Medulla oblongata (tissue), 1 donor: ENCODE results near the gene SUSD3.

Experiments used
- DNase-seq: peaks from one replicate; pipeline ENCODE4 v3.0.0-alpha.2; 2015; ENCODE audit errors: extremely low spot score

SUSD3 gene

GRCh38 chr9:93123561-93124283 lies 65.2 kb downstream of the SUSD3 start:
- DNase-seq: no peak

GRCh38 chr9:93124793-93125192 lies 66.3 kb downstream of the SUSD3 start:
- no peak for DNase-seq

DNA sequence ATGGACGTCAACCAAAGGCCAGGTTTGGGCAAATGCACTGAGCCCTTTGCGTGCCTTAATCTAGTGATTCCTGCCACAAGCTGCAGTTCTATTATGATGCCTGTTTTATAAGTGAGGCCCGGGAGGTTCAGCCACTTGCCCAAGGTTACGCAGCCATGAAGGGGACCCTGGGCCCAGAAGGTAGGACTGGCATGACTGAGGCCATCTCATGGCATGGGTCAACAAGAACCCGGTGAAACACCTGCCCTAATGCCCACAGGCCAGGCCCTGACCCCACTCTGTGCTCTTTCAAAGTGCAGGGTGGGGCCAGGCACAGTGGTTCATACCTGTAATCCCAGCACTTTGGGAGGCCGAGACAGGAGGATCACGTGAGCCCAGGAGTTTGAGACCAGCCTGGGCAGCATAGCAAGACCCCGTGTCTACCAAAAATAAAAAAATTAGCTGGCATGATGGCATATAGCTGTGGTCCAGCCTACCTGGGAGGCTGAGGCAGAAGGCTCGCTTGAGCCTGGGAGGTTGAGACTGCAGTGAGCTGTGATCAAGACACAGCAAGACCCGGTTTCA lies 66.9 kb downstream of the SUSD3 start:
- DNase-seq: no peak

DNA sequence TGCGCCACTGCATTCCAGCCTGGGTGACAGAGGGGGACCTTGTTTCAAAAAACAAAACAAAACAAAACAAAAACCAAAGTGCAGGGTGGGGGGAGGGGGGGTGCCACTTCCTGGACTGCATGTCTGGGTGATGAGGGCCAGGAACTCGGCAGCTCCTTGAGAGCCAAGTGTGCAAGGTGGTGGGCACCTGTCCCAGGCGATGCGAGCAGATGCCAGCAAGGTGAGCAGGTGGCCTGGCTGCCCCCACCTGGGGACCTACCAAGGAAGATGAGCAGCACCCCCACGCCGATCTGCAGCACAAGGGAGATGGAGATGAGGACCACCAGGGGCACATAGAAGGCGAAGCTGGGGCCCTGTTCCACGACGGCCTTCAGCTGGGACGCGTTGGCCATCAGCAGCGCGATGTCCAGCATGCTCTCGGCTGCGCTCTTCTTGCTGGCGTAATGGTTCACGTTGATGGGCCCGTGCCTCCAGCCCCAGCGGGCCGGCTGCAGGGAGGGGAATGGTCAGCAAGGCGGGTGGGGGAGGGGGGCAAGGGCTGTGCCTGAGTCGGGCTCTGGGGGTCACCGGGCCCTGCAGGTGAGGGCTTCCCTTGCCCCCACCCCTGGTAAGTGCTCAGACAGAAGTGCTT lies 67.8 kb downstream of the SUSD3 start:
- no peak for DNase-seq

DNA sequence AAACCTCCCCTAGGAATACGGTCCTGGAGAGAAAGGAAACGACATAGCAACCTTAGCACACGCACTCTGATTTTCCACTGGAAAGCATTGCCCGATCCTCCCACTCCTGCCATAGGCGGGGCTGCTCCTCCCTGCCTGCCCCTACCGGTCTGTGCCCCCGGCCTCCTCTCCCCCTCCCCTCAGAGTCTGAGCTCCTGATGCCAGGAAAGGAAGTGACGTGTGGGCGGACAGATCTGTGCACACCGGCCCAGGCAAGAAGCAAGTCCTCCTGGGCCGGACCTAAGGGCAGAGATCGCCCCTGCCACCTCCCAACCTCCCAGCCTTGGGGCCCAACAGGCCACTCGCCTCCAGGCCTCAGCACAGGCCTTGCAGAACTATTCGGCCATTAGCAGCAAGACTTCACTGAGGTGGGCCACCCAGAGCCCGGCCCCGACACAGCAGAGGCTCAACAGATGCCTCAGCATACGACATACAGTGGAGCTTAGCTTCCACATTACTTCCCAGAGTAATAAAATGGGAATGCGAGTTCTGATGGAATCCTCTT lies 68.4 kb downstream of the SUSD3 start:
- DNase-seq: no peak

- peak; percentile 80 for DNase-seq
Measured at GRCh38 chr9:93127395-93127911, 69.0 kb downstream of the SUSD3 start.

DNA sequence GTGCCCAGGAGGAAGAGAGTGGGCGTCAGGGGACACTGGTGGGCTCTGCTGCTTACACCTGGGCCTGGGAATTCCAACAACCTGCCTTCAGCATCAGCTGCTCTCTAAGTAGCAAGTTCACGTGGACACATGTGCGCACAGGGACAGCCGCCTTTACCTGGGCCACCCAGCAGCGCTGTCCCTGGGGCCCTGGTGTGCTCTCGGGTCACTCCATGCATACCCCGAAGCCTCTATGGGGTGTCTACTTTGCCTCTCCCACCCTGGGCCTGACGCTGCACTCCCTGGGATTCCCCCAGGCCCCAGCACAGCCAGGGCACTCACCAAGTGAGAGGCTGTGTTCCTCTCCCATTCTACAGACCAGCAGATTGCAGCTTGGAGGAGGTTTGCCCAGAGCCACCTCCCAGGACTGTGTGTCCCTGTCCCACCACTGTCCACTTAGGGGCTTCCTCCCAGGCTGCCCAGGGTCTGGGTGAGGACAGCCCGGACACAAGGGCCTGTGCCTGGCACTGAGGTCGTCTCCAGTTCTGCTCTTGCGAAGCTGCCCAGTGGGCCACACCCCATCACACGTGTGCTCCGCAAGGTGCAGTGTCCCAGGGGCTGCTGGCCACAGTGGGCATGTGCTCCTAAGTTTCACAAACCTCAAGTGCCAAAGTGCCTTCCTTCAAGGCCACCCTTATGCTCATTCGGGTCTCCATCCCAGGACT lies 69.7 kb downstream of the SUSD3 start:
- DNase-seq: no peak

- DNase-seq: no peak
Measured at GRCh38 chr9:93128715-93129224, 70.3 kb downstream of the SUSD3 start.

- DNase-seq: peak; percentile 62
Measured at GRCh38 chr9:93129286-93129685, 70.8 kb downstream of the SUSD3 start.

GRCh38 chr9:93129691-93130500 lies 71.4 kb downstream of the SUSD3 start:
- DNase-seq: no peak

DNA sequence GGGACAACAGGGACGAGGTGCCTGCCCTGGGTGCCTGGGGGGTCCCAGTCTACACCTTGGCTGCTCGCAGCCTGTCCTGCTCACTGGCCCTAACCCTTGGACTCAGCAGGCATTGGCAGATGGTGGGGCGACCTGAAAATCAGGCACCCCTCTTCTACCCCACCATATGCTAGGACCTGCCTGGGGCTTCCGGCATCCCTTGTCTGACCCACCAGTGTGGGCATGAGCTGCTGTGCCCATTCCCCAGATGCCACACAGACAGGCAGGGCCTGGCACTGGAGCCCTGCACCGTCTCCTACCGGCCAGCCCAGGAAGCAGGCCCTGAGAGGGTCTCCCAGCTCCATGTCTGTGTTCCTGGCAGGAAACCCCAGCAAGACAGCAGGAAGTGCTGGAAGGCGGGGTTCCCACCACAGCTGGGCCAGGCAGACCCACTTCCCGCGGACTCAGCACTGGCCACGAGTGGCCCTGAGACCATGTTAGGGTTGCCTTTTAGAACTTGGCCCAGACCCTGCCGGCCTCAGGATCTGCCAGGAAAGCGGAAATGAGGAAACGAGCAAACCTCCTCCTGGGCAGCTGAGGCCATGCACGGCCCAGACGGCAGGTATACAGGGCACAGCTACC lies 72.5 kb downstream of the SUSD3 start:
- DNase-seq: peak; percentile 60

DNA sequence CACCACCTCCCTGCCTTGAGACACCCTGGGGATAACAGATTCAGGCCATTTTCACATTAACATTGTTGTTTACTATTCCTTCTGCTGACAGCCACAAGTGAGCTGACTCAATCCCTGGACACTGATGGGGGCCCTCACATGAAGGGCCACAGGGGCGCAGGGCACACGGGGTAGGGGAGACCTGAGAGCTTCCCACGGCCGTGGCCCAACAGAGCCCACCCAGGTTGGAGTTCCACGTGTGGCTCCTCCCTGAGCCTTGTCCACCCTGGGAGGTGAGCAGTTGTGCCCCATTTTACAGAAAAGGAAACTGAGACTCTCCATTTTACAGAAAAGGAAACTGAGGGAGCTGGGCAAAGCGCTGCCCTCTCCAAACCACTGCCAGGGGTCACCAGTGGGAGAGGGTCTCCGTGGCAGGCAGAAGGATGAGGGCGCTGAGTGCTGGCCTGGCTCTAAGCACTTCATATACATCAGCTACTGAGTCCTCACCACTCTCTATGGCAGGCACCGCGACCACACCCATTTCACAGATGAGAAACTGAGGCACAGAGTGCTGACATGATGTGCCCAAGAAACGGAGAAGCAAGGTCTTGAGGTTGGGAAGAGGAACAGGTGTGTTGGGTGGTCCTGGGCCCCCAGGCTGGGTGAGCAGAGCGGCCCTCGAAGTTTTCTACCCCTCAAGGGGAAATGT lies 73.2 kb downstream of the SUSD3 start:
- no peak for DNase-seq

GRCh38 chr9:93132287-93132927 lies 73.9 kb downstream of the SUSD3 start:
- peak; percentile 81 for DNase-seq

DNA sequence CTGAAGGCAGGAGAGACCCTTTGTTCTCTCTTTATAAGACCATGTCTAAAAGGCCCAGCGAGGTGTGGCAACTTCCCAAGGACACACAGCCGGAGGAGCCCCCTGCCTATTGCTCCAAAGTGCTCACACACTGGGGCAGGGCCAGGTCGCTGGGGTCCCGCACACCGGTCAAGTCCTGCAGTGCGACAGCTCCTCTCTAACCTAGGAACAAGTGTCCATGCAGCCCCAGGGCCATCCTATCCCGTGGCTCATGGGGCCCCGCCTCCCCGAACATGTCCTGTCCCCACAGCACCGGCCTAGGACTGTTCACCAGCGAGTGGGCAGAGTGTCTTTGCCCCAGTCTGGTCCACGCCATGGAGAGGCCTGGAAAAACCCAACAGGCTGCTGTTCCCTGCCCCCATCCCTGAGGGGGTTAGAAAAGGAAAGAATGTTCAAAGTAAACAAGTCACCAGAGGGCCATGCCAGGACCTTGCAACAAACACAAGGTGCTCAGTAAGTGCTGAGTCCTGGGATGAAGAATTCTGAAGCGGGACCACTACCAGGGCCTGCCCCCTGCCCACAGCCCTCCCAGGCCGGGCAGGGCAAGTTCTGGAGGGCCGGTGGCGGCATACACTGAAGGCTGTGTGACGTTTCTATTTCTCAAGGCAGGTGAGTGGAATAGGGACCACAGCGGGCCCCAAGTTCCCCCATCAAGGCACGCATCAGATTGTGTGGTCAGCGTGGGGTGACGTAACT lies 74.6 kb downstream of the SUSD3 start:
- DNase-seq: peak; percentile 86

- no peak for DNase-seq
Measured at GRCh38 chr9:93133681-93134014, 75.1 kb downstream of the SUSD3 start.

GRCh38 chr9:93134015-93134739 lies 75.7 kb downstream of the SUSD3 start, which contains the start of gene NINJ1:
TSS of gene NINJ1 (minus strand) at chr9:93134251. CDS start at chr9:93134217, 34 bp downstream.
- DNase-seq: peak; percentile 82
